WI38 (cell line): ENCODE results near the gene FRMPD1.

Experiments
- H3K4me3 ChIP-seq: 2 replicates; pipeline ENCODE4 v1.5.1; 2011; ENCODE audit warnings: low read depth, mild to moderate bottlenecking, control low read depth, low read length
- TF ChIP-seq, protein P1 (sequence below): IDR thresholded peaks from 2 replicates; pipeline ENCODE4 v1.5.1; 2012; ENCODE audit warnings: low read depth, mild to moderate bottlenecking, control low read depth, low read length

Gene FRMPD1

DNA sequence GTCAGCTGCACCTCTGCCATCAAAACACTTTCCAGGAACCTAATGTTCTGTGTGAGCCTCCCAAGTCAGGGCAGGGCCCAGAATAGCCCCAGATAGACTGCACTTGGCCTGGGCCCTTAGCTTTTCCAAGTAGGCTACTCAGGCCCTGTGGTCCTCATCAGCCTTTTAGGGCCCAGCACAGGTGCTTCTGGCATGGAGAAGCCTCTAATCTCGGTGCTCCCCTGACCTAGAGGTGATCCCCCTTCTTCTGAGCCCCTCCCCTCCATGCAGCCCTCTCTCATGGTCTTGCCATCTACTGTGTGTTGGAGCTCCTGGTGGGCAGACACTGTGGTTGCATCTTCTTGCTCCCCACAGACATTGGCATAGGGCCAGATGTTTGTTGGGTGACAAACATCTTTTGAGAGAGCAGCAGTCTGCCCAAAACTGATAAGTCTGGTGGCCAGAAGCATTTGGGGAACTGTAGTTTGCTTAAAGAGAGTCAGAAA lies 28.1 kb downstream of the FRMPD1 start:
- TF ChIP-seq, protein P1, sequence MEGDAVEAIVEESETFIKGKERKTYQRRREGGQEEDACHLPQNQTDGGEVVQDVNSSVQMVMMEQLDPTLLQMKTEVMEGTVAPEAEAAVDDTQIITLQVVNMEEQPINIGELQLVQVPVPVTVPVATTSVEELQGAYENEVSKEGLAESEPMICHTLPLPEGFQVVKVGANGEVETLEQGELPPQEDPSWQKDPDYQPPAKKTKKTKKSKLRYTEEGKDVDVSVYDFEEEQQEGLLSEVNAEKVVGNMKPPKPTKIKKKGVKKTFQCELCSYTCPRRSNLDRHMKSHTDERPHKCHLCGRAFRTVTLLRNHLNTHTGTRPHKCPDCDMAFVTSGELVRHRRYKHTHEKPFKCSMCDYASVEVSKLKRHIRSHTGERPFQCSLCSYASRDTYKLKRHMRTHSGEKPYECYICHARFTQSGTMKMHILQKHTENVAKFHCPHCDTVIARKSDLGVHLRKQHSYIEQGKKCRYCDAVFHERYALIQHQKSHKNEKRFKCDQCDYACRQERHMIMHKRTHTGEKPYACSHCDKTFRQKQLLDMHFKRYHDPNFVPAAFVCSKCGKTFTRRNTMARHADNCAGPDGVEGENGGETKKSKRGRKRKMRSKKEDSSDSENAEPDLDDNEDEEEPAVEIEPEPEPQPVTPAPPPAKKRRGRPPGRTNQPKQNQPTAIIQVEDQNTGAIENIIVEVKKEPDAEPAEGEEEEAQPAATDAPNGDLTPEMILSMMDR: no peak
- H3K4me3 ChIP-seq: no peak overlapping the region

DNA sequence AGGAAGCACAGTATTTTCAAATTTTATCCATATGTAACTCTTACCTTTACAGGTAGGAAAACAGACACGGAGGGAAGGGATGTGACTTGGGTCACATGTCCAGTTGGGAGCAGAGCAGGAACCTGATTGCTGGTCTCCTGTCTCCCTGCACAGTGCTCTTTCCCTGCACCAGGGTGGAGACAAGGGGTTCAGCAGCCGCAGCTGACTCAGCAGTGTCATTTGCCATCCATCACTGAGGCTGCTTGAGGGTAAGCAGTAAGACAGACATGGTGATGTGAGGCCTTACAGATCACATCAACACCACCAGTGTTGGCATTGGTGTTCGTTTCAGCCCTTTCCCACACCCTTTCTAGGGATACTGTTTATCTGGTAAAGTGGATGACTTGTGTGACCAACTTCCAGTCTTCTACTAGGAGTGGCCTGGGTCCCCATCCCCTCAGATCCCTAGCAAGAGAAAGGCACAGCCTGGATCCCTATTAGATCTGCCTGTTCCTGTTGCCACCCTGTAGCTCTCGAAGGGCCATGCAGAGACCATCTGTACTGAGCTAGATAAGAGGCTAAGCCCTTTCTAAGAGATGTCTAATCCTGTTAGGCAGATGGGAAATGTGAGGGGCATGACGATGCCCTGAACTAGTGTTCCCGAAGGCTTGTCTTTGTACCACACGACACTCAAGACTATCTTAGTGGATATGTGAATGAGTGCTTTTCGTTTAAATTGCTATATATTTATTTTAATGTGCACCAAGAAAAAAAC lies 29.1 kb downstream of the FRMPD1 start:
- H3K4me3 ChIP-seq: no peak overlapping the region
- TF ChIP-seq, protein P1: no peak

DNA sequence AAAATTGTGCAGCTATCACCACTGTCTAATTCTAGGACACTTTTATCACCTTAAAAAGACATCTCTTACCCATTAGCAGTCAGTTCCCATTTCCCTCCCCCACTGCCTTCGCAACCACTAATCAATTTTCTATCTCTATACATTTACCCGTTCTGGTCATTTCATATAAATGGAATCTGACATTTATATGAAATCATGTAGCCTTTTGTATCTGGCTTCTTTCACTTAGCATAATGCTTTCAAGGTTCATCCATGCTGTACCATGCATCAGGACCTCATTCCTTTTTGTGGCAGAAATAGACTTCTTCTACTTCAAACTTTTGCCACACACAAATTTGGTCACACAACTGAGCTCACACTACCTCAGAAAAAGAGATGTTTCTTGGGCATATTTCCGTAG lies 32.2 kb downstream of the FRMPD1 start:
- H3K4me3 ChIP-seq: no peak overlapping the region
- TF ChIP-seq, protein P1: no peak

DNA sequence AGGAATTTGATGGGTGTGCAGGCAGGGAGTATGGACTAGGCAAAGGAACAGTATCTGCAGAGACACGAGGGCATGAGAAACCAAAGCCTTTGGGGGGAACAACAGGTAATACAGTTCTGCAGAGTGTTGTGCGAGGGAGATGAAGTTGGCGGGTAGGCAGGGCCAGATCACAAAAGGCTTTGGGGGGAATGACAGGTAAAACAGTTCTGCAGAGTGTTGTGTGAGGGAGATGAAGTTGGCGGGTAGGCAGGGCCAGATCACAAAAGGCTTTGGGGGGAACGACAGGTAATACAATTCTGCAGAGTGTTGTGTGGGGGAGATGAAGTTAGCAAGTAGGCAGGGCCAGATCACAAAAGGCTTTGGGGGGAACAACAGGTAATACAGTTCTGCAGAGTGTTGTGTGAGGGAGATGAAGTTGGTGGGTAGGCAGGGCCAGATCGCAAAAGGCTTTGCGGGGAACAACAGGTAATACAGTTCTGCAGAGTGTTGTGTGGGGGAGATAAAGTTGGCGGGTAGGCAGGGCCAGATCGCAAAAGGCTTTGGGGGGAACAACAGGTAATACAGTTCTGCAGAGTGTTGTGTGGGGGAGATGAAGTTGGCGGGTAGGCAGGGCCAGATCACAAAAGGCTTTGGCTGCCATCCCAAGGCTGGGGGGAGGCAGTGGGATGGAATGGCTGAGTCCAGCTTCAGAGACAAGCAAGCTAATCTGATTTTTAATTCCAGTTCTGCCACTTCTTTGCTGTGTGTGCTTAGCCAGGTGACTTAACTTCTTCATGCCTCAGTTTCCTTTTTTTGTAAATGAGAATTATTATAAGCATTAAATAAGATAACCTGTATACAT lies 33.0 kb downstream of the FRMPD1 start:
- H3K4me3 ChIP-seq: no peak overlapping the region
- TF ChIP-seq, protein P1: no peak

DNA sequence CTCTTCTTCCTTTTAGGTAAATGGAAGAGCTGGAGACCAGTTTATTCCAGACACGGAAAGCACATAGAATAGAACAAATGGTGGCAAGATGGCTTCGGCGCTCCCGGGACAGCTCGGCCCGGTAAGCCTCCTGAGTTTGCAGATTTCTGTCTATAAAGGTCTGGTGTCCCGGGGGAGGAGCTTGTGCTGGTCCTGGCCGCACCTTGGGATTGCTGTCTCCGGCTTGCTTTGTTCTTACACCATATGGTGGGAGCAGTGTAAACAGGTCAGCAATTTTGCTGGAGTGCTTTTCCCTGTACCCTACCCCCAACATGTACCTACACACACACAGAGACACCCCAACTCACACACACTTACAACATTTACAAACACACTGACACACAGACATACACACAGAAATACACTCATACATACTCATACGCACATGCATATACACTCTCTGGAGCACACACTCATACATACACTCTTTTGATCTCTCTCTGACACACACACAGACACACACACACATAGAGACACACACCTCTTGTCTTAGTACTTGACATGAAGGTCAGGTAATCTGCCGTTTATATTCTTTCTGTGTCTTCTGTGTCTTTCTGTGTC lies 42.0 kb downstream of the FRMPD1 start:
- TF ChIP-seq, protein P1: no peak

DNA sequence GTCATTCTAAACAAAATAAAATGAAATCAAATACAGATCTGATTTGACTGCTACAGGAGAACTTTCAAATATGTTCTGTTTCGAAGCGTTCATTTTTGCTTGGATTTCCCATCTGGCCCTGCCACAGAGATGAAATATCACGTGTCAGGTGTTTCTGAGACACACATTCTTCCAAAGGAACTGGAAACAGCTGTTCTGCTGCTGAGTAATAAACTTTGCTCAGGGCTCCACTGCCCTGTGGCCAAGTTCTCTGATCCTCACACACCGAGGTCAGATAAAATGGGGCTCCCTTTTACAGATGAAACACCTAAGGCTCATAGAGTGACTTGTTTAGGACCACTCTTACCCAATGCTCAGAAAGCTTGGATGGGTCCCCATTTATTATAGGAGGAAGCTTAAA lies 42.5 kb downstream of the FRMPD1 start:
- TF ChIP-seq, protein P1: no peak
- H3K4me3 ChIP-seq: no peak overlapping the region

More for the DNA sequence above, 42.0 kb downstream of the FRMPD1 start:
- no peak overlapping the region for H3K4me3 ChIP-seq
